HepG2 (cell line): ENCODE measurements around the gene CARS1. TPM values are rescaled to one million over a fixed set of nuclear protein-coding genes. Genes with fewer than 3 reads are reported as not detected.

Experiments used
- CBFB ChIP-seq: sonication (generic); formaldehyde crosslinking; IDR thresholded peaks from 2 replicates; pipeline ENCODE4 v1.4.0; 2020; ENCODE audit warnings: missing genetic modification reagents
- FOSL1 ChIP-seq: sonication (generic); formaldehyde crosslinking; IDR thresholded peaks from 2 replicates; pipeline ENCODE4 v1.9.0; 2021; ENCODE audit warnings: missing genetic modification reagents, borderline replicate concordance
- KLF12 ChIP-seq: sonication (generic); formaldehyde crosslinking; IDR thresholded peaks from 2 replicates; pipeline ENCODE4 v1.4.0; 2020; ENCODE audit warnings: missing genetic modification reagents, borderline replicate concordance
- NBN ChIP-seq: fragments of 450-650 bp; conservative IDR thresholded peaks from 2 replicates; pipeline ENCODE4 v1.6.1; 2017
- NR1H2 ChIP-seq: sonication (generic); formaldehyde crosslinking; IDR thresholded peaks from 2 replicates; pipeline ENCODE4 v1.8.1; 2022; ENCODE audit warnings: low read depth, missing genetic modification reagents, borderline replicate concordance
- PAX8 ChIP-seq: sonication (generic); formaldehyde crosslinking; IDR thresholded peaks from 2 replicates; pipeline ENCODE4 v1.8.0; 2022; ENCODE audit warnings: mild to moderate bottlenecking, missing genetic modification reagents, borderline replicate concordance
- SIN3B ChIP-seq: fragments of 150-350 bp; IDR thresholded peaks from 2 replicates; pipeline ENCODE4 v1.6.1; 2014; ENCODE audit warnings: low read length
- SNAPC2 ChIP-seq: sonication (generic); formaldehyde crosslinking; IDR thresholded peaks from 2 replicates; pipeline ENCODE4 v1.8.1; 2022; ENCODE audit warnings: mild to moderate bottlenecking, missing genetic modification reagents
- TOPORS ChIP-seq: sonication (generic); formaldehyde crosslinking; IDR thresholded peaks from 2 replicates; pipeline ENCODE4 v1.8.0; 2023; ENCODE audit warnings: mild to moderate bottlenecking, missing genetic modification reagents
- YEATS4 ChIP-seq: sonication (generic); formaldehyde crosslinking; IDR thresholded peaks from 2 replicates; pipeline ENCODE4 v1.4.0; 2020; ENCODE audit warnings: missing genetic modification reagents, borderline replicate concordance
- ZEB1 ChIP-seq: IDR thresholded peaks from 2 replicates; pipeline ENCODE4 v1.6.1; 2012; ENCODE audit warnings: mild to moderate bottlenecking, low read depth, inconsistent platforms; ENCODE audit not compliant: insufficient replicate concordance
- ZFP1 ChIP-seq: IDR thresholded peaks from 2 replicates; pipeline ENCODE4 v1.6.1; 2016
- ZNF138 ChIP-seq: sonication (generic); formaldehyde crosslinking; IDR thresholded peaks from 2 replicates; pipeline ENCODE4 v1.5.0; 2020; ENCODE audit warnings: mild to moderate bottlenecking, low read depth, missing genetic modification reagents
- ZNF512B ChIP-seq: sonication (generic); formaldehyde crosslinking; IDR thresholded peaks from 2 replicates; pipeline ENCODE4 v1.5.1; 2020; ENCODE audit warnings: missing genetic modification reagents, mild to moderate bottlenecking, borderline replicate concordance
- ZNF543 ChIP-seq: sonication (generic); formaldehyde crosslinking; IDR thresholded peaks from 2 replicates; pipeline ENCODE4 v1.4.0; 2020; ENCODE audit warnings: mild to moderate bottlenecking, missing genetic modification reagents
- ZNF576 ChIP-seq: sonication (generic); formaldehyde crosslinking; IDR thresholded peaks from 2 replicates; pipeline ENCODE4 v1.4.0; 2020; ENCODE audit warnings: mild to moderate bottlenecking, missing genetic modification reagents
- ZNF709 ChIP-seq: sonication (generic); formaldehyde crosslinking; IDR thresholded peaks from 2 replicates; pipeline ENCODE4 v1.5.0; 2020; ENCODE audit warnings: mild to moderate bottlenecking, missing genetic modification reagents
- ZSCAN21 ChIP-seq: sonication (generic); formaldehyde crosslinking; IDR thresholded peaks from 2 replicates; pipeline ENCODE4 v1.8.0; 2022; ENCODE audit warnings: mild to moderate bottlenecking, missing genetic modification reagents, moderate library complexity, borderline replicate concordance
- polyA plus RNA-seq, 8 experiments: library from polyadenylated mRNA; depleted of rRNA in 3 of 8; stranded (reverse) in 7 of 8; unstranded in 1 of 8; fragments of >200 nt; fragmentation: Illumina TruSeq in 4 of 8; extraction: Trizol in 4 of 8; gene quantifications; 2 replicates each; pipeline versions ENCODE4 v1.2.1 to v1.2.3, GENCODE V29; 2011 to 2016; ENCODE audit warnings: low read depth in 4 of 8, missing spikeins in 1 of 8, mixed read lengths in 1 of 8; ENCODE audit not compliant: insufficient read depth in 1 of 8
- total RNA-seq, 5 experiments: library from RNA; depleted of rRNA; stranded (reverse); fragments of >200 nt; fragmentation: Illumina TruSeq; extraction: Trizol; gene quantifications; 2 replicates each; pipeline ENCODE4 v1.2.3, GENCODE V29; 2016; ENCODE audit warnings: low read depth in 1 of 5
- TF ChIP-seq, protein P1 (sequence below): sonication (generic); formaldehyde crosslinking; IDR thresholded peaks from 2 replicates; pipeline ENCODE4 v1.8.1; 2023; ENCODE audit warnings: mild to moderate bottlenecking, missing genetic modification reagents

Gene CARS1
- total and polyA plus RNA-seq, 2 of the 13 experiments (the other 11 are each of a cell fraction or from before 2014, with no cell fraction given) = 33.8 to 47.0 TPM

DNA sequence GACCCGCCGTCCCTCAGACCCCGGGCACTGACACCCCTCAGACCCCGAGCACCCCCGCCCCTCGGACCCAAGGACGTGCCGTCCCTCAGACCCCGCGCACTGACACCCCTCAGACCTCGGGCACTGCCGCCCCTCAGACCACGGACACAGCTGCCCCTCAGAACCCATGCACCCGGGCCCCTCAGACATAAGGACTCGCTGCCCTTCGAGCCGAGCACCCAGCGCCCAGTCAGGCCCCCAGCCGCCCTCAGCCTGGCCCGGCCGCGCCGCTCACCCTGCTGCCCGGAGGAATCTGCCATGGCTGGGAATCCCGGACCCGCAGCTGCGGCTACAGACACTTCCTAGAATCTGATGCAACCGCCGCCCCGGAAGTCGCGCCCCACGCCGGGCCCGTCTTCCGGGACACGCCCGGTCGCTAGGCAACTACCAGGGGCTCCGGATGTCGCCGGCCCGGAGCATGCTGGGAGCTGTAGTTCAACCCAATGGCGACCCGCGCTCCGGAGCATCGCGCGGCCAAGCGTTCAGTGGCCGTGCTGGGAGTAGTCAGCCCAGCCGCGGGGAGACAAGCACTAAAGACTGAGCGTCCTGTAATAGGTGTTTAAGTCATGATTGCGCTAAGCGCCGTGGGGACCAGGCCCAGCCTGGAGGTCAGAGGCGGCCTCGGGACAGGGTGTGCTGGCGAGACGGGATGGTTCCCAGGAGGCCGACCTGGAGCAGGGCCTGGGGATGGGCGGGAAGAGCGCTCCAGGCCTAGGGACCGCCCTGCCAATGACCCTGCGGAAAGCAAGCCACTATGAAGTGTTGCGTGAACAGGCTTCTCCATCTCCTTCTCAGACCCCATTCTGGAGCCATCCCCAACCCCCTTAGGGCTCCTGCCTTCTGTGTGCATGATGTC is at the start of gene CARS1 (continued):
- TF ChIP-seq, protein P1, sequence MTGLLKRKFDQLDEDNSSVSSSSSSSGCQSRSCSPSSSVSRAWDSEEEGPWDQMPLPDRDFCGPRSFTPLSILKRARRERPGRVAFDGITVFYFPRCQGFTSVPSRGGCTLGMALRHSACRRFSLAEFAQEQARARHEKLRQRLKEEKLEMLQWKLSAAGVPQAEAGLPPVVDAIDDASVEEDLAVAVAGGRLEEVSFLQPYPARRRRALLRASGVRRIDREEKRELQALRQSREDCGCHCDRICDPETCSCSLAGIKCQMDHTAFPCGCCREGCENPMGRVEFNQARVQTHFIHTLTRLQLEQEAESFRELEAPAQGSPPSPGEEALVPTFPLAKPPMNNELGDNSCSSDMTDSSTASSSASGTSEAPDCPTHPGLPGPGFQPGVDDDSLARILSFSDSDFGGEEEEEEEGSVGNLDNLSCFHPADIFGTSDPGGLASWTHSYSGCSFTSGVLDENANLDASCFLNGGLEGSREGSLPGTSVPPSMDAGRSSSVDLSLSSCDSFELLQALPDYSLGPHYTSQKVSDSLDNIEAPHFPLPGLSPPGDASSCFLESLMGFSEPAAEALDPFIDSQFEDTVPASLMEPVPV (CRISPR knock-in tag) = peak; percentile 84; the same call in 1 of the 2 replicates
- TF ChIP-seq FOSL1 (CRISPR knock-in tag) = no peak
- no peak for TF ChIP-seq NBN
- TF ChIP-seq ZNF138 = no peak
- TF ChIP-seq ZFP1 = no peak
- no peak for TF ChIP-seq ZSCAN21 (CRISPR knock-in tag)
- peak; percentile 98 for TF ChIP-seq KLF12 (CRISPR knock-in tag)
- 0 out of 2 replicates have a peak, but pooled peaks have one; percentile 63 for TF ChIP-seq ZNF512B
- TF ChIP-seq ZNF709 (CRISPR knock-in tag) = peak; percentile 50; the same call in 1 of the 2 replicates
- no peak for TF ChIP-seq ZNF576 (CRISPR knock-in tag)
- peak; percentile 73 for TF ChIP-seq CBFB (CRISPR knock-in tag)
- peak; percentile 91 for TF ChIP-seq YEATS4 (CRISPR knock-in tag)
- peak; percentile 47; the same call in 1 of the 2 replicates for TF ChIP-seq ZNF543 (CRISPR knock-in tag)
- TF ChIP-seq SNAPC2 (CRISPR knock-in tag) = peak; percentile 59; the same call in 1 of the 2 replicates
- no peak for TF ChIP-seq NR1H2 (CRISPR knock-in tag)
- TF ChIP-seq TOPORS = peak; percentile 85
- no peak; the same call in 1 of the 2 replicates for TF ChIP-seq PAX8 (CRISPR knock-in tag)
- no peak for TF ChIP-seq ZEB1
- 0 out of 2 replicates have a peak, but pooled peaks have one; percentile 38 for TF ChIP-seq SIN3B
